ENCODE data around the gene LRRC18.

Gene LRRC18

GRCh38 chr10:48907730-48908129 is 31.9 kb downstream of the LRRC18 start:
- DNase-seq (ENCODE audit: low read depth): no peak

GRCh38 chr10:48906841-48907240 is 32.8 kb downstream of the LRRC18 start:
- no peak for DNase-seq (ENCODE audit: low read depth)

- no peak for DNase-seq (ENCODE audit: low read depth)
These were observed 34.3 kb downstream of the LRRC18 start for GRCh38 chr10:48905311-48905710.

- DNase-seq (ENCODE audit: low read depth): no peak
These were observed 34.8 kb downstream of the LRRC18 start for GRCh38 chr10:48904861-48905260.

- DNase-seq (ENCODE audit: low read depth): no peak
These were observed 36.5 kb downstream of the LRRC18 start for GRCh38 chr10:48903151-48903550.

GRCh38 chr10:48902096-48902495 is 37.5 kb downstream of the LRRC18 start:
- no peak for DNase-seq (ENCODE audit: low read depth)

GRCh38 chr10:48901319-48901718 is 38.3 kb downstream of the LRRC18 start:
- DNase-seq (ENCODE audit: low read depth): no peak

GRCh38 chr10:48900371-48900801 is 39.3 kb downstream of the LRRC18 start:
- DNase-seq (ENCODE audit: low read depth): no peak

- no peak for DNase-seq (ENCODE audit: low read depth)
These were observed 39.9 kb downstream of the LRRC18 start for GRCh38 chr10:48899781-48900180.

GRCh38 chr10:48898426-48898825 is 41.2 kb downstream of the LRRC18 start:
- no peak for DNase-seq (ENCODE audit: low read depth)

GRCh38 chr10:48897441-48897790 is 42.2 kb downstream of the LRRC18 start:
- DNase-seq (ENCODE audit: low read depth): no peak

- no peak for DNase-seq (ENCODE audit: low read depth)
These were observed 42.7 kb downstream of the LRRC18 start for GRCh38 chr10:48896756-48897440.

GRCh38 chr10:48895803-48896195 is 43.8 kb downstream of the LRRC18 start:
- DNase-seq (ENCODE audit: low read depth): no peak

- DNase-seq (ENCODE audit: low read depth): no peak
These were observed 44.5 kb downstream of the LRRC18 start for GRCh38 chr10:48894911-48895802.

- no peak for DNase-seq (ENCODE audit: low read depth)
These were observed 48.5 kb downstream of the LRRC18 start for GRCh38 chr10:48890888-48891850.

- DNase-seq (ENCODE audit: low read depth): no peak
These were observed 51.7 kb downstream of the LRRC18 start for GRCh38 chr10:48887982-48888381.

GRCh38 chr10:48885376-48885775 is 54.3 kb downstream of the LRRC18 start:
- DNase-seq (ENCODE audit: low read depth): no peak

GRCh38 chr10:48884179-48885045 is 55.2 kb downstream of the LRRC18 start:
- no peak for DNase-seq (ENCODE audit: low read depth)

- no peak for DNase-seq (ENCODE audit: low read depth)
These were observed 55.9 kb downstream of the LRRC18 start for GRCh38 chr10:48883701-48884100.

GRCh38 chr10:48882881-48883280 is 56.8 kb downstream of the LRRC18 start:
- no peak for DNase-seq (ENCODE audit: low read depth)

GRCh38 chr10:48881937-48882336 is 57.7 kb downstream of the LRRC18 start:
- DNase-seq (ENCODE audit: low read depth): no peak

Data from T-helper 22 cell (primary cell).